ENCODE results near the gene KRT5. TPM values are rescaled to one million over a fixed set of nuclear protein-coding genes. Genes with fewer than 3 reads are reported as not detected.

Gene KRT5
- total and polyA plus RNA-seq, 10 of the 15 experiments (the other 5 are each of a cell fraction or from before 2014, with no cell fraction given): 1.6 TPM; not detected in 9

- no peak overlapping the region for H3K9ac ChIP-seq (ENCODE audit: control insufficient read depth, insufficient read depth, low read length)
- H3K36me3 ChIP-seq (ENCODE audit: control insufficient read depth in 2 of 2, insufficient read depth in 2 of 2, low read length in 1 of 2): no peaks in the 10 kb centered on the region
- intact Hi-C loops (cut with micrococcal nuclease; ENCODE audit: unreplicated experiment): no loop called here
- DNase-seq (ENCODE audit: low read depth, low spot score) (no peak), ATAC-seq (no peak), FAIRE-seq (no peak)
- WGBS (ENCODE audit: insufficient coverage, insufficient replicate concordance, low lambda C conversion rate, missing lambda C conversion rate): 11% methylated on average over 8 of the region's 8 CpGs
- peaks cover 0 to 6% of the 10 kb centered on the region in 2 experiments; a peak in 2 of 4 replicates for H3K27me3 ChIP-seq (replicated peaks in 1 of 2; ENCODE audit: control insufficient read depth in 2 of 2, insufficient read depth in 2 of 2, low read length in 1 of 2)
- no peaks in the 10 kb centered on the region for H3K9me3 ChIP-seq (replicated peaks; ENCODE audit: control insufficient read depth, insufficient read depth, low read length)
- no peaks in the 10 kb centered on the region for H4K20me1 ChIP-seq (ENCODE audit: control insufficient read depth, insufficient read depth)
- BruUV-seq (replicated peaks): no TSS peak
- TF ChIP-seq STAT1 (conservative IDR thresholded peaks at IDR 0.05): no peak
- no peak for TF ChIP-seq KAT2A (conservative IDR thresholded peaks at IDR 0.05; ENCODE audit: control insufficient read depth, low read depth, low read length)
- no peak for TF ChIP-seq EGR1 (IDR thresholded peaks at IDR 0.05; ENCODE audit: borderline replicate concordance in 1 of 2, low read depth in 2 of 2, low read length in 2 of 2)
- TF ChIP-seq WRNIP1 (IDR thresholded peaks at IDR 0.05; ENCODE audit: borderline replicate concordance, low read depth, low read length): no peak
- no peak for TF ChIP-seq NKRF (conservative IDR thresholded peaks at IDR 0.05)
- ChIA-PET CTCF (no interaction called here), RAD21 (ENCODE audit: unreplicated experiment) (no interaction called here), SMC1A (ENCODE audit: uncharacterized antibody, unreplicated experiment) (no interaction called here), POLR2A (no interaction called here)
- H3K4me3 ChIP-seq: no peak overlapping the region
- H3K27ac ChIP-seq (ENCODE audit: control insufficient read depth, insufficient read depth): no peak overlapping the region
- no peak overlapping the region for H3K4me2 ChIP-seq (ENCODE audit: control insufficient read depth, insufficient read depth)
- no peaks in the 10 kb centered on the region for H3K4me1 ChIP-seq (ENCODE audit: control insufficient read depth, insufficient read depth, low read length)
- H3K79me2 ChIP-seq (ENCODE audit: control insufficient read depth, insufficient read depth, low read length): no peaks in the 10 kb centered on the region
- no peak overlapping the region for H2AFZ ChIP-seq (ENCODE audit: control insufficient read depth, low read depth, low read length)
- in situ Hi-C loops (cut with MboI): no loop called here
Observed at GRCh38 chr12:52528641-52529143, 8.5 kb upstream of the KRT5 start.

Data from GM12878 (cell line).